GM12891 (cell line): Measurements from ENCODE around the gene CYGB.

Experiments
- POLR2A ChIP-seq: IDR thresholded peaks from 2 replicates; pipeline ENCODE4 v1.6.1; 2011; ENCODE audit warnings: low read depth, low read length, control low read depth
- POLR2AphosphoS5 ChIP-seq: IDR thresholded peaks from 2 replicates; pipeline ENCODE4 v1.6.1; 2011; ENCODE audit warnings: low read depth, low read length, control low read depth
- SPI1 ChIP-seq: IDR thresholded peaks from 2 replicates; pipeline ENCODE4 v1.6.1; 2011; ENCODE audit warnings: low read depth, low read length, control low read depth
- TAF1 ChIP-seq: IDR thresholded peaks from 2 replicates; pipeline ENCODE4 v1.6.1; 2011; ENCODE audit warnings: low read depth, low read length, control low read depth

- TF ChIP-seq SPI1 (no peak), POLR2A (no peak), POLR2AphosphoS5 (no peak), TAF1 (no peak)
These were observed 30.8 kb downstream of the CYGB start for GRCh38 chr17:76506408-76507345.
